HL-60 (cell line): ENCODE results near the gene HTR7.

Source experiments
- DNase-seq, 2 experiments: peaks; one replicate each; pipeline ENCODE4 v3.0.0-alpha.2; 2010 to 2020; ENCODE audit warnings: low read depth in 1 of 2, low spot score in 1 of 2
- H3K27ac ChIP-seq: fragments of 250-450 bp; sonication (Bioruptor Pico); replicated peaks from 2 replicates; pipeline ENCODE4 v1.5.1; 2020; ENCODE audit warnings: mild to moderate bottlenecking, moderate library complexity
- H3K27me3 ChIP-seq: fragments of 250-450 bp; sonication (Bioruptor Pico); 2 replicates; pipeline ENCODE4 v1.5.1; 2021; ENCODE audit warnings: mild to moderate bottlenecking, moderate library complexity; ENCODE audit not compliant: insufficient read depth, poor library complexity, severe bottlenecking
- H3K4me3 ChIP-seq: replicated peaks from 2 replicates; pipeline ENCODE4 v1.5.1; 2011; ENCODE audit warnings: mild to moderate bottlenecking, control low read depth, low read length; ENCODE audit not compliant: insufficient read depth
- GABPA ChIP-seq: IDR thresholded peaks from 2 replicates; pipeline ENCODE4 v1.6.1; 2012; ENCODE audit warnings: low read depth
- POLR2AphosphoS5 ChIP-seq: IDR thresholded peaks from 2 replicates; pipeline ENCODE4 v1.6.1; 2012; ENCODE audit warnings: low read depth
- SPI1 ChIP-seq: IDR thresholded peaks from 2 replicates; pipeline ENCODE4 v1.6.1; 2012; ENCODE audit warnings: low read depth, mild to moderate bottlenecking, borderline replicate concordance
- TF ChIP-seq, protein P1 (sequence below): IDR thresholded peaks from 2 replicates; pipeline ENCODE4 v1.6.1; 2012; ENCODE audit warnings: low read depth; ENCODE audit not compliant: insufficient replicate concordance
- TF ChIP-seq, protein P2 (sequence below): IDR thresholded peaks from one replicate; pipeline ENCODE4 v1.5.1; 2011; ENCODE audit warnings: low read length, control low read depth, inconsistent platforms; ENCODE audit not compliant: insufficient read depth

Gene HTR7

DNA sequence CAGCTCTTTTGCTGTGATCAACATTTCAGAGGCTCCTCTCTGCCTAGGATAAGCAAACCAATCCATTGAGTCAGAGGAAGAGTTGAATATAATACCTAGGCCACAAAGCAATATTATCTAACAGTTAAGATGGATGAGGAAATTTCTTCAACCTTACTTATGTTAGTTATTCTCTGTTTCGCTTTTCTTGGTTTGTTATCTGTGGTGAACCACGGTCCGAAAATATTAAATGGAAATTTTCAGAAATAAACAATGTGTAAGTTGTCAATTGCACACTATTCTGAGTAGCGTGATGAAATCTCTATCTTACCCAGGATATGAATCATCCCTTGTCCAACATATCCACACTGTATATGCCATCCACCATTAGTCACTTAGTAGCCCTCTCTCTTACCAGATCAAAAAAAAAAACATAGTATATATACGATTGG lies 1.5 kb upstream of the HTR7 start:
- TF ChIP-seq SPI1, result no peak
- no peak for TF ChIP-seq POLR2AphosphoS5
- peaks cover 40% of the 10 kb centered on the region for H3K27me3 ChIP-seq
- H3K27ac ChIP-seq, result no peak overlapping the region
- no peak overlapping the region for H3K4me3 ChIP-seq
- DNase-seq, result peak in 1 of 2 experiments; percentile 34

DNA sequence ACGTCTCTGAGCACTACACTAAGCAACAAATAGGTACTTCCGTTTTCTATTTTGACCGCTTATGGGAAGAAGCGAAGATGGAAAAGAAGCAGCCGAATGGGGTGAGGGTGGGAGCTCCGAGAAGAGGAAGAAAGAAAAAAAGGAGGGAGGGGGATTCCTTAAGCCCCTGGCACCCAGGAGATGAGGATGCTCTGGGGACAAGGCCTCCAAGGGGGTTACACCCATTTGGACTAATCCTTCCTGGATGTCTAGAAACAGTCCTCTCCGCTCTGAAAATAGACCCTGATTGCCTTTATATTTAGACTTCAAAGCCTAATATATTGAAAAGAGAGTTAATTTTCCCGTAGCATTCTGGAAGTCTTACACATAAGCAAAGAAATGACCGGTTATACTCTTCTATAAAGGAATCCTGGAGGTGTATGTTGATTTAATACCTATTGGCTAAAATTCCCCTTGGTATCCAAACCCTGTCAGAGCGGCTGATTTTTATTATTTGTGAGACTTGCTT lies 676 bp upstream of the HTR7 start:
- H3K27me3 ChIP-seq, result peaks cover 40% of the 10 kb centered on the region
- TF ChIP-seq GABPA (no peak), SPI1 (no peak), POLR2AphosphoS5 (no peak)
- TF ChIP-seq, protein P1, sequence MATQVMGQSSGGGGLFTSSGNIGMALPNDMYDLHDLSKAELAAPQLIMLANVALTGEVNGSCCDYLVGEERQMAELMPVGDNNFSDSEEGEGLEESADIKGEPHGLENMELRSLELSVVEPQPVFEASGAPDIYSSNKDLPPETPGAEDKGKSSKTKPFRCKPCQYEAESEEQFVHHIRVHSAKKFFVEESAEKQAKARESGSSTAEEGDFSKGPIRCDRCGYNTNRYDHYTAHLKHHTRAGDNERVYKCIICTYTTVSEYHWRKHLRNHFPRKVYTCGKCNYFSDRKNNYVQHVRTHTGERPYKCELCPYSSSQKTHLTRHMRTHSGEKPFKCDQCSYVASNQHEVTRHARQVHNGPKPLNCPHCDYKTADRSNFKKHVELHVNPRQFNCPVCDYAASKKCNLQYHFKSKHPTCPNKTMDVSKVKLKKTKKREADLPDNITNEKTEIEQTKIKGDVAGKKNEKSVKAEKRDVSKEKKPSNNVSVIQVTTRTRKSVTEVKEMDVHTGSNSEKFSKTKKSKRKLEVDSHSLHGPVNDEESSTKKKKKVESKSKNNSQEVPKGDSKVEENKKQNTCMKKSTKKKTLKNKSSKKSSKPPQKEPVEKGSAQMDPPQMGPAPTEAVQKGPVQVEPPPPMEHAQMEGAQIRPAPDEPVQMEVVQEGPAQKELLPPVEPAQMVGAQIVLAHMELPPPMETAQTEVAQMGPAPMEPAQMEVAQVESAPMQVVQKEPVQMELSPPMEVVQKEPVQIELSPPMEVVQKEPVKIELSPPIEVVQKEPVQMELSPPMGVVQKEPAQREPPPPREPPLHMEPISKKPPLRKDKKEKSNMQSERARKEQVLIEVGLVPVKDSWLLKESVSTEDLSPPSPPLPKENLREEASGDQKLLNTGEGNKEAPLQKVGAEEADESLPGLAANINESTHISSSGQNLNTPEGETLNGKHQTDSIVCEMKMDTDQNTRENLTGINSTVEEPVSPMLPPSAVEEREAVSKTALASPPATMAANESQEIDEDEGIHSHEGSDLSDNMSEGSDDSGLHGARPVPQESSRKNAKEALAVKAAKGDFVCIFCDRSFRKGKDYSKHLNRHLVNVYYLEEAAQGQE, result no peak
- TF ChIP-seq, protein P2, sequence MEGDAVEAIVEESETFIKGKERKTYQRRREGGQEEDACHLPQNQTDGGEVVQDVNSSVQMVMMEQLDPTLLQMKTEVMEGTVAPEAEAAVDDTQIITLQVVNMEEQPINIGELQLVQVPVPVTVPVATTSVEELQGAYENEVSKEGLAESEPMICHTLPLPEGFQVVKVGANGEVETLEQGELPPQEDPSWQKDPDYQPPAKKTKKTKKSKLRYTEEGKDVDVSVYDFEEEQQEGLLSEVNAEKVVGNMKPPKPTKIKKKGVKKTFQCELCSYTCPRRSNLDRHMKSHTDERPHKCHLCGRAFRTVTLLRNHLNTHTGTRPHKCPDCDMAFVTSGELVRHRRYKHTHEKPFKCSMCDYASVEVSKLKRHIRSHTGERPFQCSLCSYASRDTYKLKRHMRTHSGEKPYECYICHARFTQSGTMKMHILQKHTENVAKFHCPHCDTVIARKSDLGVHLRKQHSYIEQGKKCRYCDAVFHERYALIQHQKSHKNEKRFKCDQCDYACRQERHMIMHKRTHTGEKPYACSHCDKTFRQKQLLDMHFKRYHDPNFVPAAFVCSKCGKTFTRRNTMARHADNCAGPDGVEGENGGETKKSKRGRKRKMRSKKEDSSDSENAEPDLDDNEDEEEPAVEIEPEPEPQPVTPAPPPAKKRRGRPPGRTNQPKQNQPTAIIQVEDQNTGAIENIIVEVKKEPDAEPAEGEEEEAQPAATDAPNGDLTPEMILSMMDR, result no peak
- no peak overlapping the region for H3K27ac ChIP-seq

DNA sequence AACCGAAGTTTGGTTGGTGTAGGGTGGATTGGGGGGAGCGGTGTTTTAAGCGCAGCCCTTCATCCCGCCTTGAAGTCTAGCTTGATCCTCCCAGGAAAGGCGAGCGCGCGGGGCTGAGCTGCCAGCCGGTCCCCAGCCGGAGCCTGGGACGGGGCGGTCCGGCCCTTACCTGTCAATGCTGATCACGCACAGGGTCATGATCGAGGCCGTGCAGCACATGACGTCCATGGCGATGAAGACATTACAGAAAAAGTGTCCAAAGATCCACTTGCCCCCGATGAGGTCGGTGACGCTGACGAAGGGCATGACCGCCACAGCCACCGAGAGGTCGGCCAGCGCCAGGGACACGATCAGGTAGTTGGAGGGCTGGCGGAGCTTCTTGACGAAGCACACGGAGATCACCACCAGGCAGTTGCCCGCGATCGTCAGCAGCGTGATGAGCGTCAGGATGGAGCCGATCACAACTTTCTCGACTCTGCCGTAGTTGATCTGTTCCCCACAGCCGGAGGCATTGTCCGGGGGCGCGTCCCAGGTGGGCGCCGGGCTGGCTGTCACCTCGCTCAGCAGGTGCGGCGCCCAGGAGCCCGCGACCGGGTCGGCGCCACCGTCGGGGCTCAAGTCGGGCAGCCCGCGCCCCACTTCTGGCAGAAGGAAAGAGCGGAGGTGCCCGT lies 740 bp downstream of the HTR7 start:
- no peak for DNase-seq
- H3K27ac ChIP-seq, result no peak overlapping the region
- TF ChIP-seq, protein P1, result no peak
- TF ChIP-seq POLR2AphosphoS5, result no peak
- peaks cover 40% of the 10 kb centered on the region for H3K27me3 ChIP-seq
- H3K4me3 ChIP-seq, result peak overlapping the region; percentile 66

More for the DNA sequence above, 676 bp upstream of the HTR7 start:
- DNase-seq, result peak in 1 of 2 experiments; percentile 55
- H3K4me3 ChIP-seq, result peak overlapping the region; percentile 66

DNA sequence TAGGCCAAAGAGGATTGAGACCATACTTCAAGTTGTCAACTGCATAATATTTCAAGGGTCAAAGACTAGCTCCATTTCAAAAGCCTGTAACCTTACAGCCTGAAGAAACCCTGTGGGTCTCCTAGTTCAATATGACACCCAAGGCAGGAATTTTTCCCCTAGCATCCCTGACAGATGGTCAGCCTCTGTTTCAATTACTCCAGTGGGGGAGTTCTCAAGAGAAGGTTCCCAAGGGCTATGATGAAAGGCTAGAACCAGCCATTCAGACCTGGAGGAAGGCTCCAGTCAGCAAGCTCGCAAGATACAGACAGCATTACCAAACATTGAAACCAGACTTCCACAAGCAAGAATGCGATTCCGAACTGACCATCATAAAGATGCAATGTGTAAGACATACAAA lies 1.6 kb downstream of the HTR7 start:
- H3K4me3 ChIP-seq, result no peak overlapping the region
- peaks cover 35% of the 10 kb centered on the region for H3K27me3 ChIP-seq
- H3K27ac ChIP-seq, result no peak overlapping the region
- DNase-seq, result no peak
- no peak for TF ChIP-seq SPI1
- TF ChIP-seq, protein P2, result no peak
- TF ChIP-seq, protein P1, result no peak
- TF ChIP-seq GABPA, result no peak
- TF ChIP-seq POLR2AphosphoS5, result no peak
